Lung (tissue), 12 donors: ENCODE data around the gene IFI27L2. TPM values are rescaled to one million over a fixed set of nuclear protein-coding genes. Genes with fewer than 3 reads are reported as not detected.

Experiments
- ATAC-seq: fragments of 200-7000 bp; cut with Tn5 transposase; one replicate; pipeline ENCODE4 v1.9.1; 2020; ENCODE audit warnings: moderate number of reproducible peaks; ENCODE audit not compliant: insufficient read depth, low FRiP score
- DNase-seq, 3 donors: peaks; one replicate each; pipeline ENCODE4 v3.0.0-alpha.2; 2013 to 2017
- H3K27ac ChIP-seq, 2 donors: one replicate each; pipeline ENCODE4 v1.5.1; 2013; ENCODE audit warnings: mild to moderate bottlenecking in 2 of 2, moderate library complexity in 2 of 2, control low read depth in 1 of 2, inconsistent platforms in 1 of 2, low read depth in 1 of 2, low read length in 1 of 2
- H3K27me3 ChIP-seq, 3 donors: one replicate each; pipeline ENCODE4 v1.5.1; 2013; ENCODE audit warnings: low read length in 2 of 3; ENCODE audit not compliant: control insufficient read depth in 3 of 3, insufficient read depth in 3 of 3
- H3K36me3 ChIP-seq, 4 donors: one replicate each; pipeline ENCODE4 v1.5.1; 2013; ENCODE audit warnings: low read length in 4 of 4, mild to moderate bottlenecking in 1 of 4, moderate library complexity in 1 of 4; ENCODE audit not compliant: control insufficient read depth in 4 of 4, insufficient read depth in 4 of 4
- H3K4me1 ChIP-seq, 5 donors: one replicate each; pipeline ENCODE4 v1.5.1; 2013; ENCODE audit warnings: low read length in 5 of 5, mild to moderate bottlenecking in 2 of 5, moderate library complexity in 1 of 5; ENCODE audit not compliant: control insufficient read depth in 5 of 5, insufficient read depth in 5 of 5
- H3K4me3 ChIP-seq: one replicate; pipeline ENCODE4 v1.5.1; 2013; ENCODE audit warnings: mild to moderate bottlenecking, control low read depth, moderate library complexity
- H3K9ac ChIP-seq, 2 donors: one replicate each; pipeline ENCODE4 v1.5.1; 2013; ENCODE audit warnings: low read length in 2 of 2, control low read depth in 1 of 2; ENCODE audit not compliant: insufficient read depth in 1 of 2
- H3K9me3 ChIP-seq, 4 donors: one replicate each; pipeline ENCODE4 v1.5.1; 2013; ENCODE audit warnings: low read length in 3 of 4, mild to moderate bottlenecking in 1 of 4, moderate library complexity in 1 of 4; ENCODE audit not compliant: control insufficient read depth in 4 of 4, insufficient read depth in 3 of 4
- CTCF ChIP-seq: IDR thresholded peaks from 2 replicates; pipeline ENCODE4 v1.5.1; 2012; ENCODE audit warnings: mild to moderate bottlenecking; ENCODE audit errors: control extremely low read depth, extremely low read depth
- WGBS, 2 donors: extraction: QIAGEN DNeasy Blood & Tissue Kit; methylation state at CpG; one replicate each; pipeline ENCODE4 v1.1.7; 2013; 5-methylcytosine and 5-hydroxymethylcytosine counted together
- polyA plus RNA-seq, 2 donors: library from polyadenylated mRNA; stranded (reverse); fragments of 200-250 nt; gene quantifications; one replicate each; pipeline ENCODE4 v1.2.1, GENCODE V29; 2013
- total RNA-seq, 2 donors: library from RNA; depleted of rRNA in 1 of 2; stranded (reverse); fragments of >200 nt in 1 of 2; gene quantifications; one replicate each; pipeline ENCODE4 v1.2.1, GENCODE V29; 2014 to 2021
- donor health status: control.
- donor health status: control.
- donor health status: Bipolar disorder and iron deficiency.
- donor health status: healthy.
- donor health status: DM: yes; HTN: yes; CAD: no.

Gene IFI27L2
- total and polyA plus RNA-seq, 4 donors, result 27.2 to 127 (median 73.4) TPM

- 18 to 33% methylated on average over 7 of the region's 7 CpGs for WGBS, 2 donors
- H3K4me3 ChIP-seq, result no peak overlapping the region
- H3K27me3 ChIP-seq, result peaks cover 0 to 62% (median 62%) of the 10 kb centered on the region in 3 donors
- no peak for TF ChIP-seq CTCF
- DNase-seq (peak in 1 of 3 donors; percentile 35), ATAC-seq (no peak)
- H3K4me1 ChIP-seq, result peaks cover 0 to 10% (median 0%) of the 10 kb centered on the region in 5 donors
- H3K9ac ChIP-seq, result no peak overlapping the region
- no peak overlapping the region for H3K27ac ChIP-seq
- H3K36me3 ChIP-seq, result no peaks in the 10 kb centered on the region
- H3K9me3 ChIP-seq, result no peaks in the 10 kb centered on the region
Measured at GRCh38 chr14:94175747-94176146, 46.3 kb upstream of the IFI27L2 start.

DNA sequence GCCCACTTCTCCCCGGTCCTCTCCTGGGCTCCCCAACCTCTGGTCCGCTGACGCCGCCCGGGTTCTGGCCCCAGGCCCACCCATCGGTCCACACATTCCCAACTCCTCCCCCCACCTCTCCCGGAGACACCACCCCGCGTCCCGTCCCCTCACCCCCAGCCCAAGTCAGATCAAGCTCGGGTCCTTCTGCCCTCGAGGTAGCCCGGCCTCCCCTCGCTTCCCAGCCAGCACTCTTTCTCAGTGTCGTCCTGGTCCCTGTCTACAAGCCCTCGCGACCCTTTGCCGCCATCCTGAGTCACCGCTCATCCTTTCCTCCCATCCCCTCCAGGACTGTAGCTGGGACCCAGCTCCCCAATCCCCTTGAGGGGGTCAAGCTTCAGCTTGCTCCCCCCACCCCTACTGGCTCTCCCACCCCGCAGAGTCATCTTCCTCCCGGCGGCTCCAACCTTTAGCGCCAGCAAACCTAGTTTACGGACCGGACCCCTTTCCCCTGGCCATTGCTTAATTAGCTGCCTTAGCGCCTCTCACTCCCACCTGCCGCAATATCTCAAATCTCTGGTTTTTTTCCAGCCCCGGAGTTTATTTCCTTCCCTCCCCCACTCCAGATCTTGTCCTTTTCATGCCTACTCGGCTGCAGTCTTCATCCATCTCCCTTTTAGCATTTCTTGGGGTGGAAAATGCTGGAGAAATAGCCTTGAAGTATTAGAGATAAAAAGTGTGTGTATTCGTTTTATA, 45.8 kb upstream of the IFI27L2 start:
- DNase-seq, result peak in 1 of 3 donors; percentile 29

DNA sequence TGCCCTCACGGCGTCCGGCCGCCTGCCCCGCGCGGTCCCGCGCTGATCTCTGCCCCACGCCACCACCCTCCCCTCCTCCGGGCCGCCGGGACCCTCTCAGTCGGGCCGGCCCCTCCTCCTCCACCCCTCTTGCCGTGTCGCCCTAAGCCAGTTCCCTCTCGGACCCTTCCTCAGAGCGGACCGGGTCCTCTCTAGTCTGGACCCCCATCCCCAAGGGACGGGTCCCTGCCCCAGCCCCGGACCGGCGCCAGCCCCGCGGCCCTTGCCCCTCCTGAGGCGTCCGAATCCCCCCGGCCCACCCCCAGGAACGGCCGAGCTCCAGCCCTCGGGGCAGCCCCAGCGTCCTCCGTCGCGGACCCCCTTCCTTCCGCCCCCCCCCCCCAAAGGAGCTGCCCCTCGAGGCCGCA, 45.2 kb upstream of the IFI27L2 start:
- Histone ChIP-seq H3K9me3 (no peaks in the 10 kb centered on the region), H3K4me1 (peaks cover 0 to 10% (median 0%) of the 10 kb centered on the region in 5 donors), H3K36me3 (no peaks in the 10 kb centered on the region), H3K4me3 (peak overlapping the region; percentile 67), H3K9ac (no peak overlapping the region), H3K27ac (peak overlapping the region in 1 of 2 donors; percentile 59), H3K27me3 (peaks cover 0 to 58% (median 55%) of the 10 kb centered on the region in 3 donors)
- ATAC-seq (no peak), DNase-seq (no peak)
- 2% methylated on average over 26 to 39 of the region's 39 CpGs for WGBS, 2 donors
- TF ChIP-seq CTCF, result no peak

More for the DNA sequence above, 45.8 kb upstream of the IFI27L2 start:
- Histone ChIP-seq H3K36me3 (no peaks in the 10 kb centered on the region), H3K27me3 (peaks cover 0 to 62% (median 61%) of the 10 kb centered on the region in 3 donors), H3K4me3 (peak overlapping the region; percentile 67), H3K9ac (no peak overlapping the region), H3K9me3 (no peaks in the 10 kb centered on the region), H3K27ac (no peak overlapping the region), H3K4me1 (peaks cover 0 to 10% (median 0%) of the 10 kb centered on the region in 5 donors)
- no peak for TF ChIP-seq CTCF
- no peak for ATAC-seq
- 2 to 4% methylated on average over 30 of the region's 30 CpGs for WGBS, 2 donors
